Right renal cortex interstitium (tissue), 3 donors: Measurements from ENCODE around the gene CLEC4G. TPM values are rescaled to one million over a fixed set of nuclear protein-coding genes. Genes with fewer than 3 reads are reported as not detected.
"Not testable (repeated sequence)": the region's sequence is repeated elsewhere in the genome, so short reads cannot be mapped to it uniquely, and the experiment has no call there.

Experiments
- DNase-seq, 3 donors: peaks; one replicate each; pipeline ENCODE4 v3.0.0-alpha.2; 2013; ENCODE audit warnings: low read depth in 3 of 3, low spot score in 2 of 3
- polyA plus RNA-seq, 3 donors: library from polyadenylated mRNA; unstranded; fragments of 120-200 nt; gene quantifications; one replicate each; pipeline ENCODE4 v1.2.1, GENCODE V29; 2013; ENCODE audit not compliant: insufficient read length in 3 of 3

CLEC4G gene
- polyA plus RNA-seq, 3 donors, result not detected

- DNase-seq, result peak in 1 of 3 donors; percentile 10
These were observed 15.3 kb upstream of the CLEC4G start, which contains the start of gene CD209 for GRCh38 chr19:7746903-7747884. Gene CD209 (minus strand): TSS chr19:7747534. CDS start chr19:7747511, 23 bp downstream.

- not testable (repeated sequence) for DNase-seq
These were observed 14.4 kb upstream of the CLEC4G start for GRCh38 chr19:7746306-7746705.

GRCh38 chr19:7744871-7745650 lies 13.2 kb upstream of the CLEC4G start:
- DNase-seq, result no peak

- DNase-seq, result no peak
These were observed 12.4 kb upstream of the CLEC4G start for GRCh38 chr19:7744199-7744786.

- no peak for DNase-seq
These were observed 11.5 kb upstream of the CLEC4G start for GRCh38 chr19:7743425-7743841.

GRCh38 chr19:7742991-7743390 lies 11.1 kb upstream of the CLEC4G start:
- no peak for DNase-seq

- DNase-seq, result no peak
These were observed 10.7 kb upstream of the CLEC4G start for GRCh38 chr19:7742575-7742974.

- DNase-seq, result no peak
These were observed 8.8 kb upstream of the CLEC4G start for GRCh38 chr19:7740682-7741054.

- DNase-seq, result no peak
These were observed 8.1 kb upstream of the CLEC4G start for GRCh38 chr19:7739801-7740681.

- no peak for DNase-seq
These were observed 7.4 kb upstream of the CLEC4G start for GRCh38 chr19:7739211-7739755.

- no peak for DNase-seq
These were observed 6.1 kb upstream of the CLEC4G start for GRCh38 chr19:7738023-7738422.

- no peak for DNase-seq
These were observed 5.3 kb upstream of the CLEC4G start for GRCh38 chr19:7737215-7737614.

- DNase-seq, result no peak
These were observed 4.2 kb upstream of the CLEC4G start for GRCh38 chr19:7736148-7736547.

GRCh38 chr19:7734220-7735203 lies 2.6 kb upstream of the CLEC4G start:
- no peak for DNase-seq

- no peak for DNase-seq
These were observed 1.5 kb upstream of the CLEC4G start for GRCh38 chr19:7733376-7733775.

GRCh38 chr19:7731615-7732014 lies 295 bp downstream of the CLEC4G start:
- DNase-seq, result no peak

- DNase-seq, result no peak
These were observed 703 bp downstream of the CLEC4G start for GRCh38 chr19:7731218-7731595.

GRCh38 chr19:7730286-7731217 lies 1.4 kb downstream of the CLEC4G start:
- no peak for DNase-seq
